GM10248 (cell line): ENCODE measurements around the gene ZCCHC2.

ENCODE experiments used
- CTCF ChIA-PET: fragments of 300-600 bp; sonication (Branson Sonifier 250); formaldehyde crosslinking; extraction: SDS; loops from one replicate; lab custom pipeline; 2021; ENCODE audit warnings: antibody characterized with exemption; lab: Yijun Ruan, JAX
- POLR2A ChIA-PET: fragments of 350-650 bp; sonication (Branson Sonifier 250); formaldehyde crosslinking; extraction: SDS; loops from one replicate; lab custom pipeline; 2020; ENCODE audit warnings: antibody characterized with exemption; lab: Yijun Ruan, JAX
- DNase-seq: peaks from one replicate; pipeline ENCODE4 v3.0.0; 2012; ENCODE audit errors: extremely low spot score
- CTCF ChIP-seq: IDR thresholded peaks from 2 replicates; pipeline ENCODE4 v1.5.1; 2012; ENCODE audit warnings: mild to moderate bottlenecking, low read depth; ENCODE audit errors: extremely low read depth, missing control alignments, control extremely low read depth

Gene ZCCHC2

GRCh38 chr18:62529597-62529996 lies 6.8 kb downstream of the ZCCHC2 start:
- TF ChIP-seq CTCF: no peak
- ChIA-PET POLR2A (no interaction called here), CTCF (interaction anchor here (1.1 to 1.7 kb wide), 4 partner anchors 9 to 54 kb away, joined by 3 to 9 read pairs (median 4); no protein-coding TSS in a partner anchor)
- no peak for DNase-seq

- no peak for DNase-seq
- POLR2A ChIA-PET: no interaction called here
- TF ChIP-seq CTCF: no peak
- CTCF ChIA-PET: interaction anchor here (1.7 kb wide), 1 partner anchor 52 kb away, joined by 9 read pairs; no protein-coding TSS in a partner anchor
These were observed 8.3 kb downstream of the ZCCHC2 start for GRCh38 chr18:62531078-62531477.

GRCh38 chr18:62531931-62532330 lies 9.1 kb downstream of the ZCCHC2 start:
- ChIA-PET POLR2A (no interaction called here), CTCF (no interaction called here)
- TF ChIP-seq CTCF: no peak
- no peak for DNase-seq

GRCh38 chr18:62536005-62536404 lies 13.2 kb downstream of the ZCCHC2 start:
- DNase-seq: no peak
- TF ChIP-seq CTCF: no peak
- ChIA-PET POLR2A (no interaction called here), CTCF (no interaction called here)

GRCh38 chr18:62537042-62537894 lies 14.4 kb downstream of the ZCCHC2 start:
- POLR2A ChIA-PET: no interaction called here

GRCh38 chr18:62537946-62538345 lies 15.1 kb downstream of the ZCCHC2 start:
- TF ChIP-seq CTCF: no peak
- POLR2A ChIA-PET: no interaction called here
- CTCF ChIA-PET: interaction anchor here (1.0 to 1.1 kb wide), 2 partner anchors 11 to 16 kb away, joined by 3 to 5 read pairs; partner anchors contain the start of gene ZCCHC2
- no peak for DNase-seq

More at GRCh38 chr18:62537042-62537894, 14.4 kb downstream of the ZCCHC2 start:
- CTCF ChIA-PET: interaction anchor here (1.0 kb wide), 1 partner anchor 10 kb away, joined by 5 read pairs; no protein-coding TSS in a partner anchor
- no peak for DNase-seq
- TF ChIP-seq CTCF: no peak
